ENCODE data around the gene CLINT1. TPM values are rescaled to one million over a fixed set of nuclear protein-coding genes. Genes with fewer than 3 reads are reported as not detected.
A peak's percentile ranks its signal among the peaks of the same experiment; 100 is the strongest.

CLINT1 gene
- total and polyA plus RNA-seq, 5 donors, result 27.0 to 77.0 (median 59.1) TPM

DNA sequence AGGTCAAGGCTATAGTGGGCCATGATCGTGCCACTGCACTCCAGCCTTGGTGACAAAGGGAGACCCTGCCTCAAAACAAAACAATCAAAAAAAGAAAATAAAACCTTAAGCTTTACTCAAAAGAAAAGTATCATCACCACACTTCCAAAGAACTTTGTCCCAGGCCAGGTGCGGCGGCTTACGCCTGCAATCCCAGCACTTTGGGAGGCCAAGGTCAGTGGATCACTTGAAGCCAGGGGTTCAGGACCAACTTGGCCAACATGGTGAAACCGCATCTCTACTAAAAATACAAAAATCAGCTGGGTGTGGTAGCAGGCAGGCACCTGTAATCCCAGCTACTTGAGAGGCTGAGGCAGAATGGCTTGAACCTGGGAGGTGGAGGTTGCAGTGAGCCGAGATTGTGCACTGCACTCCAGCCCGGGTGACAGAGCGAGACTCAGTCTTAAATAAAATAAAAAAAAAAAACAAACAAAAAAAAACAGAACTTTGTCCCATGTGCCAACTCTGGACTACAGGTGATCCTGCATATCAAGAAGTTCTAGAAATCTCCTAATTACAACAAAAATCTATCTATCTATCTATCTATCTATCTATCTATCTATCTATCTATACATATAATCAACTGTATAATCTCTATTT, 19.7 kb downstream of the CLINT1 start:
- intact Hi-C loops (cut with DNase I), result no loop called here
- Histone ChIP-seq H3K9me3 (ENCODE audit: control insufficient read depth, low read length) (no peaks in the 10 kb centered on the region), H3K27me3 (ENCODE audit: control insufficient read depth, insufficient read depth) (no peaks in the 10 kb centered on the region), H3K4me3 (ENCODE audit: low read length) (no peak overlapping the region), H3K4me1 (ENCODE audit: control insufficient read depth, insufficient read depth, low read length) (no peaks in the 10 kb centered on the region), H3K27ac (ENCODE audit: low read length) (no peak overlapping the region)
- ATAC-seq (no peak), DNase-seq (no peak)
- 72% methylated on average over 8 of the region's 8 CpGs for WGBS

DNA sequence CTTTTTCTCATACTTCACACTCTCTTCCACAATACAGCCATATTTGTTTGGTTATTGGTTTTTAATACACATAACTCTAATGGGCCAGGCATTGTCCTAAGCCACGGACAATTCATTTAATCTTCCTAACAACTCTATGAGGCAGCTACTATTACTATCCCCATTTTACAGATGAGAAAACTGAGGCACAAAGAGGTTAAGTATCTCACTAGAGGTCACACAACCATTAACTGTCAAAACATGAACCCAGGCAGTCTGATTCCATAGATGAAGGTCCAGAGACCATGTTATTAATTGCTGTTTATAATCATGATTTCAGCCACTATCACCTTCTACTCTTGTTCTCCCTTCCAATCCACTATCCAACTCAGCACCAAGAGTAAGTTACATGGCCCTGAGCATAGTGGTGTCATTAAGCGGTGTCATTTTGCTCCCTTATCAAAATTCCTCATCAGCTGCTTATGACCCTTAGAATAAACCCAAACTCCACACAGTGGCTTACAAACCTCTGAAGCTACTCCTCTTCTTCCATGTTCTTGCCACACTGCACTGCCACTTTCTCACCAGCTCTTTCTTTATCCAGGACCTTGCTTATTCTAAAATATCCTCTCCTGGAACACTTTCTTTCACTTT, 22.7 kb downstream of the CLINT1 start:
- no peaks in the 10 kb centered on the region for H3K27me3 ChIP-seq (ENCODE audit: control insufficient read depth, insufficient read depth)
- H3K9me3 ChIP-seq (ENCODE audit: control insufficient read depth, low read length), result no peaks in the 10 kb centered on the region

DNA sequence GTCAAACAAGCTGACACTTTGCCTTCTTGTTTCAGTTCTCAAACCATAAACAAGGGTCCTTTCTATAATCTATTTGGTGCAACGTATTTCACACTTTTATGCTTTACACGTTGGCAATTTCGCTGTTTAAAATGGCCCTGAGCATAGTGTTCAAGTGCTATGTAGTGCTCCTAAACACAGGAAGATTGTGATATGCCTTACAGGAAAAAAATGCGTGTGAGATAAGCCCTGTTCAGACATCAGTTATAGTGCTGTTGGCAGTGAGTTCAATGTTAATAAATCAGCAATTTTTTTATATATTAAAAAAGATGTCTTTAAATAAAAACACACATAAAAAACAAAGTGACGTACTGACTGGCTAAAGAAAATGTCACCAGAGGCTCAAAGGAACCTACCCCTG, 23.9 kb downstream of the CLINT1 start:
- H3K27me3 ChIP-seq (ENCODE audit: control insufficient read depth, insufficient read depth), result no peaks in the 10 kb centered on the region
- DNase-seq (no peak), ATAC-seq (no peak)
- 62% methylated on average over 5 of the region's 5 CpGs for whole genome bisulfite sequencing
- no peak overlapping the region for H3K4me3 ChIP-seq (ENCODE audit: low read length)
- no peaks in the 10 kb centered on the region for H3K4me1 ChIP-seq (ENCODE audit: control insufficient read depth, insufficient read depth, low read length)
- intact Hi-C loops (cut with DNase I), result no loop called here
- no peak overlapping the region for H3K27ac ChIP-seq (ENCODE audit: low read length)
- H3K9me3 ChIP-seq (ENCODE audit: control insufficient read depth, low read length), result no peaks in the 10 kb centered on the region

More for the DNA sequence above, 22.7 kb downstream of the CLINT1 start:
- DNase-seq, result no peak
- Histone ChIP-seq H3K4me1 (ENCODE audit: control insufficient read depth, insufficient read depth, low read length) (no peaks in the 10 kb centered on the region), H3K4me3 (ENCODE audit: low read length) (no peak overlapping the region), H3K27ac (ENCODE audit: low read length) (no peak overlapping the region)
- 96% methylated on average over 2 of the region's 2 CpGs for WGBS
- intact Hi-C loops (cut with DNase I), result no loop called here
- ATAC-seq, result no peak

DNA sequence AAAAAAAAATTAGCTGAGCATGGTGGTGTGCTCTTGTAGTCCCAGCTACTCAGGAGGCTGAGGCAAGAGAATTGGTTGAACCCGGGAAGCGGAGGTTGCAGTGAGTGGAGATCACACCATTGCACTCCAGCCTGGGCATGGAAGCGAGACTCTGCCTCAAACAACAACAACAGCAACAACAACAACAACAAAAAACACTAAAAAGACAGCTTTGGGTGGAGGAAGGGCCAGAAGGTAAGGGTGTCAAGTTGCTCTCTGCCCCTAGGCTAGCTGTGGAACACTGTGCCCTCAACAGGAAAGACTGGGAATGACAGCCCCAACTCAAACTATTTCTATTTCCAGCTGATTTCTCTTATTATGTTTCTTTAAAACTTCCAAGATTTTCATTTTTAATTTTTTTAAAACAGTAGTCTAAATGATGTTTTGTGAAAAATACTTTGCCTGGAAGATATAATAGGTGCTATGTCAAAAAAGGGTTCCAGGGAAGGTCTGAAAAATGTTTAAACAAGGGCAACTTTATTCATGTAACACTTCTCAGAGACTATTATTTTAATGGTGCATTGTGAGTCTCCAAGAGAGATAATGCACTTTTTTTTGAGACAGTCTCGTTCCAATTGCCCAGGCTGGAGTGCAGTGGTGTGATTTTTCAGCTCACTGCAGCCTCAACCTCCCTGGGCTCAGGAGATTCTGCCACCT, 29.9 kb downstream of the CLINT1 start:
- Histone ChIP-seq H3K4me3 (ENCODE audit: low read length) (no peak overlapping the region), H3K9me3 (ENCODE audit: control insufficient read depth, low read length) (no peaks in the 10 kb centered on the region), H3K27ac (ENCODE audit: low read length) (no peak overlapping the region), H3K27me3 (ENCODE audit: control insufficient read depth, insufficient read depth) (no peaks in the 10 kb centered on the region), H3K4me1 (ENCODE audit: control insufficient read depth, insufficient read depth, low read length) (peaks cover 3% of the 10 kb centered on the region)
- WGBS, result 91% methylated on average over 4 of the region's 4 CpGs
- DNase-seq (no peak), ATAC-seq (no peak)
- intact Hi-C loops (cut with DNase I), result loop anchor here in 2 of 4 donors (10.0 kb wide), 3 partner anchors 116 to 1276 kb away; no protein-coding TSS in a partner anchor

DNA sequence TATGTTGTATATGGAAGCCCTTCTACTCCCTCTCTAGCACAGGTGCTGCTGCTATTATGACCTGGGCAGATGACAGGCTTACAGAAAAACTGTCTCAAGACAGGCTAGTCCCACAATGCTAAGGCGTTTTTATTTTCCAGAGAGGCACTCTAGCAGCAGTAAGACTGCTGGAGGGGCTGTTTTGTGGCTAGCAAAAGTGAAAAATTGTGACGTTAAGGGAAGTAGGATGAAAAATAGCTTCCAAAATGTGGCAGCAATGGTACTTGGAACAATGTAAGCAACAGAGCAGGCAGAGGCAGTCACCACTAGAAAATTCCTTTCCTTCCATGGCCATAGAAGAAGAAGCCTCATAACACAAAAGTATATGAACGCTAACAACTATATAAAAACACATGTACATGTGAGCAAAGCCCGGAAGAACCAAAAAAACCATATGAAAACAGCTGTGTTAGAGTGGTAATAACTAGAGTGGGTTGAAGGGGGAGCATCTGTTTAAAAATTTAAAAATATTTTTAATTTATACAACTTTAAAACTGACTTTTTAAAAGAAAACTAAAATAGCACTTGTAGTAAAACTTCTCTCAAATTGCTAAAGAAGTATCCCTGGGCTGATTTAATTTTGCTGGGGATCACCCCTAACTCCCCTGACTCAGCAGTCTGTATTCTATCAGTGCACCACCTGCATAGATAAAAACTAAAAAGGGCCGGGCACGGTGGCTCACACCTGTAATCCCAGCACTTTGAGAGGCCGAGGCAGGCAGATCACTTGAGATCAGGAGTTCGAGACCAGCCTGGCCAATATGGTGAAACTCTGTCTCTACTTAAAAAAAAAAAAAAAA, 30.6 kb downstream of the CLINT1 start:
- H3K4me3 ChIP-seq (ENCODE audit: low read length), result no peak overlapping the region
- H3K27me3 ChIP-seq (ENCODE audit: control insufficient read depth, insufficient read depth), result no peaks in the 10 kb centered on the region
- WGBS, result 40% methylated on average over 8 of the region's 8 CpGs
- ATAC-seq (no peak), DNase-seq (no peak)
- H3K9me3 ChIP-seq (ENCODE audit: control insufficient read depth, low read length), result no peaks in the 10 kb centered on the region
- intact Hi-C loops (cut with DNase I), result loop anchor here in 2 of 4 donors (10.0 kb wide), 3 partner anchors 116 to 1276 kb away; no protein-coding TSS in a partner anchor
- peaks cover 3% of the 10 kb centered on the region for H3K4me1 ChIP-seq (ENCODE audit: control insufficient read depth, insufficient read depth, low read length)
- no peak overlapping the region for H3K27ac ChIP-seq (ENCODE audit: low read length)

DNA sequence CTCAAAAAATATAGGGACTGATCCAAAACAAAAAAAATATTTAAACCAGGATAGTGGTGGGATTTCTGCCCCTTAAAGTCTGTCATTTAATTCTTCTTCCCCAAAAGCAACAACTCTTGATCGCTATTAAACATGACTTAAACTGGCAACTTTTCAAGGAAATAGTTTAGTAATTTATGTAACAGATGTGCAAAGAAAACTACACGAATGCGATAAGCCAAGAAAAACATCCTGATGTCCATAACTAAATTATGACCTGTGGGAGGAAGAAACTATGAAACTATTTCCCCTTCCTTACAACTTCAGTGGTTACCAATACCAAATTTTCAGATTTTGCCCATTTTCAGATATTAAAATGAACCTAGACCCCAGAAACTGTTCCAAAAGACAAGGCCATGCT, 31.5 kb downstream of the CLINT1 start:
- H3K4me3 ChIP-seq (ENCODE audit: low read length), result no peak overlapping the region
- intact Hi-C loops (cut with DNase I), result loop anchor here in 2 of 4 donors (10.0 kb wide), 3 partner anchors 117 to 1277 kb away; no protein-coding TSS in a partner anchor
- H3K4me1 ChIP-seq (ENCODE audit: control insufficient read depth, insufficient read depth, low read length), result peaks cover 3% of the 10 kb centered on the region
- DNase-seq, result no peak
- no peak overlapping the region for H3K27ac ChIP-seq (ENCODE audit: low read length)
- 28% methylated on average over 3 of the region's 3 CpGs for WGBS
- H3K27me3 ChIP-seq (ENCODE audit: control insufficient read depth, insufficient read depth), result no peaks in the 10 kb centered on the region
- no peaks in the 10 kb centered on the region for H3K9me3 ChIP-seq (ENCODE audit: control insufficient read depth, low read length)
- ATAC-seq, result no peak

DNA sequence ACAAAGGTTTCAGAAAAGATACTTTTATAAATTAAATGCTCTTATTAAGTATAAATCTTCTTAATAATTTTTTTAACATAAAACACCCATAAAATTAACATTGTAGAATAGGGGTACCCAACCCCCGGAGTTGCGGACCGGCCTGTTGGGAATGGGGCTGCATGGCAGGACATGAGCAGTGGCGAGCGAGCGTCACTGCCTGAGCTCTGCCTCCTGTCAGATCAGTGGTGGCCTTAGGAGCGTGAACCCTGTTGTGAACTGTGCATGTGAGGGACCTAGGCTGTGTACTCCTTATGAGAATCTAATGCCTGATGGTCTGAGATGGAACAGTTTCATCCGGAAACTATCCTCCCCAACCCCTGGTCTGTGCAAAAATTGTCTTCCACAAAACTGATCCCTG, 35.3 kb downstream of the CLINT1 start:
- Histone ChIP-seq H3K9me3 (ENCODE audit: control insufficient read depth, low read length) (no peaks in the 10 kb centered on the region), H3K27me3 (ENCODE audit: control insufficient read depth, insufficient read depth) (no peaks in the 10 kb centered on the region), H3K4me3 (ENCODE audit: low read length) (no peak overlapping the region), H3K4me1 (ENCODE audit: control insufficient read depth, insufficient read depth, low read length) (peaks cover 5% of the 10 kb centered on the region), H3K27ac (ENCODE audit: low read length) (no peak overlapping the region)
- WGBS, result 96% methylated on average over 8 of the region's 8 CpGs
- DNase-seq, result no peak
- peak; percentile 34 to 45 for ATAC-seq
- intact Hi-C loops (cut with DNase I), result loop anchor here in 2 of 4 donors (10.0 kb wide), 3 partner anchors 121 to 1281 kb away; no protein-coding TSS in a partner anchor

DNA sequence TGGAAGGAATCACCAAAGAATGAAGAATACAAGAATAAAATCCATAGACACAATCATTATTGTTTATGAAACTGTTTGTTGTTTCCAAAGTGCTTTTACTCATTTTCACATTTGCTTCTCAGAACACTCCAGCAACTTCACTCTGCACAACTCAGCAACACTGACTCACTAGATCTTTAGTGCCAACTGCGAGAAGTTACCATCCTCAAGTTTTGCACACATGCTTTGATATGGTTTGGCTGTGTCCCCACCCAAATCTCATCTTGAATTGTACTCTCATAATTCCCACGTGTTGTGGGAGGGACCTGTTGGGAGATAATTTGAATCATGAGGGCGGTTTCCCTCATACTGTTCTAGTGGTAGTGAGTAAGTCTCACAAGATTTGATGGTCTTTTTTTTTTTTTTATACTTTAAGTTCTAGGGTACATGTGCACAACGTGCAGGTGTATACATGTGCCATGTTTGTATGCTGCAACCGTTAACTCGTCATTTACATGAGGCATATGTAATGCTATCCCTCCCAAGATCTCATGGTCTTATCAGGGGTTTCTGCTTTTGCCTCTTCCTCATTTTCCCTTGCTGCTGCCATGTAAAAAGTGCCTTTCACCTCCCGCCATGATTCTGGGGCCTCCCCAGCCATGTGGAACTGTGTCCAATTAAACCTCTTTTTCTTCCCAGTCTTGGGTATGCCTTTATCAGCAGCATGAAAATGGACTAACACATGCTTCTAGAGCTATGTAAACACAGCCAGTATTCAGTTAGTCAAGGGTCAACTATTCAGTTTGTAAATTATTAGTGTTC, 36.9 kb downstream of the CLINT1 start:
- intact Hi-C loops (cut with DNase I), result loop anchor here in 2 of 4 donors (10.0 kb wide), 3 partner anchors 123 to 1283 kb away; no protein-coding TSS in a partner anchor
- DNase-seq (no peak), ATAC-seq (no peak)
- no peaks in the 10 kb centered on the region for H3K9me3 ChIP-seq (ENCODE audit: control insufficient read depth, low read length)
- H3K27me3 ChIP-seq (ENCODE audit: control insufficient read depth, insufficient read depth), result no peaks in the 10 kb centered on the region
- WGBS, result 89% methylated on average over 7 of the region's 7 CpGs
- no peak overlapping the region for H3K4me3 ChIP-seq (ENCODE audit: low read length)
- H3K27ac ChIP-seq (ENCODE audit: low read length), result no peak overlapping the region
- peaks cover 2% of the 10 kb centered on the region for H3K4me1 ChIP-seq (ENCODE audit: control insufficient read depth, insufficient read depth, low read length)

DNA sequence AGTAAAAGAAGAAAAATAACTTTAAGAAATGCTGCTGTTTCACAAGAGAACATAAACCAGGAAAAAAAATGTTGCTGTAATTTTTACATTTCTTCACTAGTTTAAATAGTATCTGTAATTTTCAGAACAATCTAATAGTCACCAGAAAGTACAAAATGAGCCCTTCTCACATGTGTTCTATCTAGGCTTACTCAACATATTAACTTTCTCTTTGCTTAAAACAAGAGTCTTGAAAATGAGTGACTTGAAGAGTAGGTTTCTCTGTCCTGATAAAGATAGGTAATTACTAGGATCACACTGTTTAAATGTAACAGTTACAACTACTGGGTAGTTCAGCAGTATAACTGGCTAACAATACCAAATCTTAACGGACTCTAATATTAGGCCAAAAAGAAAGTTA, 37.5 kb downstream of the CLINT1 start:
- Histone ChIP-seq H3K4me1 (ENCODE audit: control insufficient read depth, insufficient read depth, low read length) (peaks cover 2% of the 10 kb centered on the region), H3K9me3 (ENCODE audit: control insufficient read depth, low read length) (no peaks in the 10 kb centered on the region), H3K27ac (ENCODE audit: low read length) (no peak overlapping the region), H3K4me3 (ENCODE audit: low read length) (no peak overlapping the region), H3K27me3 (ENCODE audit: control insufficient read depth, insufficient read depth) (no peaks in the 10 kb centered on the region)
- 93% methylated on average over 1 of the region's 1 CpG for WGBS
- ATAC-seq, result no peak
- DNase-seq, result no peak
- intact Hi-C loops (cut with DNase I), result loop anchor here in 2 of 4 donors (10.0 kb wide), 3 partner anchors 123 to 1283 kb away; no protein-coding TSS in a partner anchor

All from right cardiac atrium (tissue), 5 donors.